HG02798 (cell line): ENCODE measurements around the gene ERC2.
A peak's percentile ranks its signal among the peaks of the same experiment; 100 is the strongest.

ENCODE experiments used
- ATAC-seq: cut with Tn5 transposase; IDR thresholded peaks from one replicate; pipeline ENCODE4 v1.9.1; 2021; ENCODE audit warnings: mild to moderate bottlenecking; ENCODE audit not compliant: unreplicated experiment, poor library complexity

ERC2 gene

GRCh38 chr3:56197259-56197965 lies 270.9 kb downstream of the ERC2 start:
- no peak for ATAC-seq

GRCh38 chr3:56196700-56197099 lies 271.6 kb downstream of the ERC2 start:
- no peak for ATAC-seq

GRCh38 chr3:56193519-56193918 lies 274.7 kb downstream of the ERC2 start:
- no peak for ATAC-seq

- ATAC-seq = no peak
Observed at GRCh38 chr3:56192001-56192400, 276.3 kb downstream of the ERC2 start.

- ATAC-seq = no peak
Observed at GRCh38 chr3:56190771-56191305, 277.4 kb downstream of the ERC2 start.

- no peak for ATAC-seq
Observed at GRCh38 chr3:56190130-56190529, 278.1 kb downstream of the ERC2 start.

GRCh38 chr3:56189536-56189935 lies 278.7 kb downstream of the ERC2 start:
- no peak for ATAC-seq

- no peak for ATAC-seq
Observed at GRCh38 chr3:56188201-56188600, 280.1 kb downstream of the ERC2 start.

- ATAC-seq = no peak
Observed at GRCh38 chr3:56187051-56187450, 281.2 kb downstream of the ERC2 start.

GRCh38 chr3:56185827-56186226 lies 282.4 kb downstream of the ERC2 start:
- no peak for ATAC-seq

GRCh38 chr3:56183529-56183928 lies 284.7 kb downstream of the ERC2 start:
- no peak for ATAC-seq

- ATAC-seq = no peak
Observed at GRCh38 chr3:56180433-56180832, 287.8 kb downstream of the ERC2 start.

- ATAC-seq = no peak
Observed at GRCh38 chr3:56173601-56174000, 294.7 kb downstream of the ERC2 start.

GRCh38 chr3:56164436-56164835 lies 303.8 kb downstream of the ERC2 start:
- ATAC-seq = no peak

GRCh38 chr3:56157693-56158362 lies 310.4 kb downstream of the ERC2 start:
- peak; percentile 51 for ATAC-seq

- no peak for ATAC-seq
Observed at GRCh38 chr3:56154297-56154696, 314.0 kb downstream of the ERC2 start.

GRCh38 chr3:56147354-56147753 lies 320.9 kb downstream of the ERC2 start:
- ATAC-seq = no peak

GRCh38 chr3:56145410-56145809 lies 322.9 kb downstream of the ERC2 start:
- ATAC-seq = no peak

GRCh38 chr3:56144805-56145204 lies 323.5 kb downstream of the ERC2 start:
- no peak for ATAC-seq

- ATAC-seq = no peak
Observed at GRCh38 chr3:56137415-56137814, 330.9 kb downstream of the ERC2 start.

GRCh38 chr3:56136514-56136913 lies 331.8 kb downstream of the ERC2 start:
- no peak for ATAC-seq

GRCh38 chr3:56135941-56136340 lies 332.3 kb downstream of the ERC2 start:
- ATAC-seq = no peak
